NCI-H1417 (cell line): ENCODE data around the gene SLTM.
"Not testable (repeated sequence)": the region's sequence is repeated elsewhere in the genome, so short reads cannot be mapped to it uniquely, and the experiment has no call there.

Source experiments
- DNase-seq, 3 experiments: peaks; one replicate each; lab custom pipeline; 2025; lab: John Stamatoyannopoulos, UW

Gene SLTM

DNA sequence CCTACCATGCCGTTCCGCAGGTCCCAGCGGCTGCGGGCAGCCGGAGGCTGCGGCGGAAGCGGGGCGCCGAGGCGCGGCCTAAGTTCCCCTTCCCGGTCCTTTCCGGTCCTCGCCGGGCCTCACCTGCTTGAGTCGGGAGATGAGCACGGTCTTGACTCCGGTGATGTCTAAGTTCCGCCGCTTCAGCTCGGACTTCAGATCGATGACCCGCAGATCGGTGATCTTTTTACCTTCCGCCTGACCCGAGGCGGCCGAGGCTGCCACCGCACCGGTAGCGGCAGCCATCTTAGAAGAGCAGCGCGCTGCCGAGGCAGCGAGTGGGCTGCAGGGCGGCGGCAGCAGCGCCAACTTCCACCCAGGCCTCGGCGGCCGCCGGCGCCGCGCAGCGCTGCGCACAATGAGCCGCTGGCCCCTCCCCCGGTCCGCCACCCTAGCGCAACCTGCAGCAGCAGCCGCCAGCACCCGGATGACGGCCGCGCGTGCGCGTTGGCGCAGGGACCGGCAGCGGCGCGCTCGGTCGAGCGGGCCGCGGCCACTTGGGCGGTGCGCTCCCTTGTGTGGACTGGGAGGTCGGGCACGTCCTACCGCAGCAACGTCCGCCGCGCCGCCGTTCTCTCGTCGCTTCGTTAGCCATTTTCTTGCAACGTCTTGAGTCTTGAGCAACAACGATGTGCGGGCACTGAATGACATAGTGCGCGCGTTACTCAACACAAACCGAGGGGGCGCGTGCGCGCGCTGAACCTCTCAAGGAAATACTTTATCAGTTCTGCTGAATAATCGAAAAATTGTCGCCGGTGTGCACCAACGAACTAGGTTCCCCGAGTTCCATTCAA lies at the start of gene SLTM:
TSS of gene SLTM (minus strand) at position 399 of the 833 bp plus-strand sequence. CDS start at position 285, 114 bp downstream.
- DNase-seq, result peak; percentile 88 to 98 (median 98)

DNA sequence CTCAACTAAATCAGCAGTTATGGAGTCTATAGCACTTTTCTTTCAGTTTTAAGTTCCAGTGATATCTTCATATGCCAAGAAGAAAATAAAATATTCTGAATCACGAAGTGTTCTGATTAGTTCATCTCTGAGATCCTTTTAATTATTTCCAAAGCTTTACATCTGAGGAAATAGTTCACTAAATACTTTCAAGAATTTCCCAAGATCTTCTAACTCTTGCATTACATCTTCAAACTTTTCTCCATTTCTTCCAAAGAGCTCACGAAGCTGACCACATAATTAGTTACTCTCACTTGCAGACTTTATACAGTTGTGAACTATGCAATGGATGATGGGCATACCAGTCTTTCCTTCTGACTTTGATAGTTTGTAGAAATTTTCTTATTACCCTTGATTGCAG lies 49.8 kb upstream of the SLTM start:
- DNase-seq, result no peak

- DNase-seq, result no peak
These were observed 48.5 kb upstream of the SLTM start for GRCh38 chr15:58981808-58982475.

- peak in 2 of 3 experiments; percentile 16 to 63 for DNase-seq
These were observed 47.0 kb upstream of the SLTM start for GRCh38 chr15:58980351-58980939.

DNA sequence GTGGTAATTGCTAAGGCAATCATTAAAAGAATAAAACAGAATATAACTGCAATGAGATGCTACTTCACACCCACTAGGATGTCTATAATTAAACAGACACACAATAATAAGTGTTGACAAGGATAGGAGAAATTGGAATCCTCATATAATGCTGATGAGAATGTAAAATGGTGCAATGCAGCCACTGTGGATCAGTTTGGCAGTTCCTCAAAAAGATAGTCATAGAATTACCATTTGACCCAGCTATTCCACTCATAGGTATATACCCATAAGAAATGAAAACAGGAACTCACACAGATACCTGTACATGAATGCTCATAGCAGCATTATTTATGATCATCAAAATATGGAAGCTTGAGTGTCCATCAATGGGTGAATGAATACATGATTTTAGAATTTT lies 44.4 kb upstream of the SLTM start:
- DNase-seq, result no peak

DNA sequence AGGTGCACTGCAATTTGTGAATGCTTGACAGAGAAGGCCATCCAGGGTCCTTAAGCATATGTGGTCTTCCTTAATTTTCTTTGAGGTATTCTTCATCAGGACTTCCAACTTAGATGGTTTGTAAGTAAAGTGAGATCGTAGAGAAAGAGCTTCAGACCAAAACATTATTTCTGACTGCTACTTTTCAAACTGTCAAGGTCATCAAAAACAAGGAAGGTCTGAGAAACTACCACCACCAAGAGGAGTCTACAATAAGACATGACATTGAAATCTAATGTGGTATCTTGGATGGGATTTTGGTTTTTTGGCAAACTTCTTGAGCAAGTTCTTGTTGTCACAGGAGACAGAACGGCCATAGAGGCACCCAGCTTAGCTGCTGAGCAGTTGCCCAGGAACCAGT lies 34.0 kb upstream of the SLTM start:
- DNase-seq, result no peak

GRCh38 chr15:58966698-58967097 lies 33.2 kb upstream of the SLTM start:
- no peak for DNase-seq

GRCh38 chr15:58962662-58963565 lies 29.4 kb upstream of the SLTM start:
- no peak for DNase-seq

- DNase-seq, result no peak
These were observed 28.7 kb upstream of the SLTM start for GRCh38 chr15:58962136-58962535.

DNA sequence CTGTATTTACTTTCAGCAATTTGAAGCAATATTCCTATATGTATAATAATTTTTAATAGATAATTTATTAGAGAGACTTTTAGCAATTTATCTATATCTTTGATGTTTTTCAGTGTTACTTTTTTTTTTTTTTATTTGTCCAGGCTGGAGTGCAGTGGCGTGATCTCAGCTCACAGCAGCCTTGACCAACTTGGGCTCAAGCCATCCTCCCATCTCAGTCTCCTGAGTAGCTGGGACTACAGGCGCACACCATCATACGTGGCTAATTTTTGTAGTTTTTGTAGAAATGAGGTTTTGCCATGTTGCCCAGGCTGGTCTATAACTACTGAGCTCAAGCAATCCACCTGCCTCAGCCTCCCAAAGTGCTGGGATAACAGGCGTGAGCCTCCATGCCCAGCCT lies 25.3 kb upstream of the SLTM start:
- DNase-seq, result no peak

GRCh38 chr15:58957101-58957973 lies 23.9 kb upstream of the SLTM start:
- DNase-seq, result peak; percentile 35 to 82 (median 57)

- DNase-seq, result peak in 2 of 3 experiments; percentile 4 to 21
These were observed 19.3 kb upstream of the SLTM start for GRCh38 chr15:58952751-58953150.

DNA sequence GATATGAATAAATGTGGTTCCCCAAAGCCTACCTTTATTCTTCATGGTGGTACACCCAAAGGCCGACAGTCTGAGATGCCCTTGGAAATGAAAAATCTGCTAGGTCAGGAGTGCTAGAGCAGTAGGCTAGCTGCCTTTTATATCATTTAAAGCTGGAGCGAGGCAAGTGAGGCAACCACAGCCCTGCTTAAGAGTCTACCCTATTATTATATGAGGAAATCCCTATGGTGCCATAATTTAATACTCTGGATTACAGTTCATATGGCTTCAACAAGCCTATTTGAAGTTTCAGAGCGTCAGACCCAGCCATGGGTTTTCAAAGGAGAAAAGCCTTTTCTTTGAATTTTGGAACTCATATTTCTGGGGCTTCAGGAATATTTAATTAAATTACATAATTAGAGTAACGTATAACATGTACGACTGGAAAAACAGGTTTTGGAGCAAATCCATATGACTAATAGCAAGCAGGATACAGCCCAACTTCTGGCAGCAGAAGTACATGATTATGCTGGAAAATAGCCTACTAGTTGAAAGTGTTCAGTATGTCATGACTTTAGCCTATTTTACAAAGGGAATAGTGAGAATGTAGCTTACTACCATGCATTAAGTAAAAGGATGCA lies 18.0 kb upstream of the SLTM start:
- DNase-seq, result peak in 2 of 3 experiments; percentile 76 to 90

GRCh38 chr15:58947179-58947578 lies 13.7 kb upstream of the SLTM start:
- no peak for DNase-seq

DNA sequence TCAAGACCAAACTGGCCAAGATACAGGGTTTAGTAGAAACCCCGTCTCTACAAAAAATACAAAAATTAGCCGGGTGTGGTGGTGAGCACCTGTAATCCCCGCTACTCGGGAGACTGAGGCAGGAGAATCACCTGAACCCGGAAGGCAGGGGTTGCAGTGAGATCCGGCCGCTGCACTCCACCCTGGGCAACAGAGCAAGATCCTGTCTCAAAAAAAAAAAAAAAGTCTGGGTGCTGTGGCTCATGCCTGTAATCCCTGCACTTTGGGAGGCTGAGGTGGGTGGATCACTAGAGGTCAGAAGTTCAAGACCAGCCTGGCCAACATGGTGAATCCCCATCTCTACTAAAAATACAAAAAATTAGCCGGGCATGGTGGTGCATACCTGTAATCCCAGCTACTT lies 1.5 kb upstream of the SLTM start:
- not testable (repeated sequence) for DNase-seq

DNA sequence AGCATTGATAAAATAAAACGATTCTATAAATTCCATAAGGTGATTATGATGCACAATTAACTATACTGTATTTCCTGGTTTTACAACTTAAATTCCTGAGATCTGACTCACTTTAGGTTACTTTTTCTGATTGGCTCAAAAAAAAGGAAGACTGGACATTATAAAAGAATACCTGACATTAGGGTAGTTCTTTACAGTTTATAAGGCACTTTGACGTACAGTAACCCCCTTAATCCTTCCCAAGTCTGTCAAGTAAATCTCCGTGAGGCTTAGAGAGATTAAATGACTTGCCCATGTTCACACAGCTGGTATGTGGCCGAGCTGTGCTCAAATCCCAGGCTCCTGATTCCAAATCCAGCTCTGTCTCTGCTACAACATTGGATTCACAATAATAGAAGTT lies 1.0 kb upstream of the SLTM start:
- peak in 1 of 3 experiments; percentile 55 for DNase-seq

GRCh38 chr15:58934114-58934447 lies 602 bp upstream of the SLTM start:
- no peak for DNase-seq

- peak in 2 of 3 experiments; percentile 31 to 84 for DNase-seq
These were observed 684 bp downstream of the SLTM start for GRCh38 chr15:58932710-58933280.

DNA sequence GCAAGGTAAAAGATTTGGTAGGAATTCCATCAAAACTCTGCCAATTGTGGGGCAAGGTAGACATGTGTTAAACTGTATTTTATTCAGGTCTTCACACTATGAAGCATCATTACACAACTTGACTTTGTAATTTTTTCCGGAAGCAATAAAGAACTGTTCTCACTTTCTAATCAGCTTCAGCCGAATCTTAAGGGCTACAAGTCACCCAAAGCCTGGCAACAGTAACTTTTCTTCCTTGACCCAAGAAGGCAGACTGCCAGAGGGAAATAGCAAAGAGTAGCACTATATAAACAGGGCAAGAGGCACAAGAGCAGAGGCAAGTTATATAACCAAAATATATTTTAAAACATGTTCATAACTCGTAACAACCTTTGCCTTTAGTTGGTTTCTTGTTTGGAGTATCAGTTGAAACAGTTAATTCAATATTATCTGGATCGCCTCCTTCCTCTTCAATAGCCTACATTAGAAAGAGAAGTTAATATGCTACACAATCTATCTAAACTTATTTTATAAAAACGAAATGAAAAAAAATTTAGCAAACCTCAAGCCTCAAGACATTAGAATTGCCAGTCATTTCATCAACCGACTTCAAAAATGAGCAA lies 1.4 kb downstream of the SLTM start:
- peak in 1 of 3 experiments; percentile 38 for DNase-seq
